Glomerular visceral epithelial cell (primary cell): ENCODE data around the gene EEF2K.

Experiments used
- DNase-seq: peaks from one replicate; pipeline ENCODE4 v3.0.0-alpha.2; 2016; ENCODE audit errors: extremely low spot score

Gene EEF2K

GRCh38 chr16:22240023-22240710 lies 34.1 kb downstream of the EEF2K start:
- DNase-seq, result no peak

- DNase-seq, result no peak
Observed at GRCh38 chr16:22250522-22250921, 44.4 kb downstream of the EEF2K start.

GRCh38 chr16:22252317-22252716 lies 46.2 kb downstream of the EEF2K start:
- DNase-seq, result no peak

GRCh38 chr16:22253272-22253671 lies 47.2 kb downstream of the EEF2K start:
- no peak for DNase-seq

GRCh38 chr16:22255335-22255734 lies 49.3 kb downstream of the EEF2K start:
- DNase-seq, result no peak

- DNase-seq, result no peak
Observed at GRCh38 chr16:22257440-22257839, 51.4 kb downstream of the EEF2K start.

- no peak for DNase-seq
Observed at GRCh38 chr16:22260490-22260889, 54.4 kb downstream of the EEF2K start.

GRCh38 chr16:22262460-22262859 lies 56.4 kb downstream of the EEF2K start:
- DNase-seq, result no peak

GRCh38 chr16:22264786-22265185 lies 58.7 kb downstream of the EEF2K start:
- no peak for DNase-seq

- no peak for DNase-seq
Observed at GRCh38 chr16:22265351-22265750, 59.3 kb downstream of the EEF2K start.

GRCh38 chr16:22266546-22266945 lies 60.5 kb downstream of the EEF2K start:
- no peak for DNase-seq

GRCh38 chr16:22267764-22268163 lies 61.7 kb downstream of the EEF2K start:
- DNase-seq, result no peak

GRCh38 chr16:22270525-22270924 lies 64.4 kb downstream of the EEF2K start:
- no peak for DNase-seq

- no peak for DNase-seq
Observed at GRCh38 chr16:22272870-22273650, 67.0 kb downstream of the EEF2K start.

- no peak for DNase-seq
Observed at GRCh38 chr16:22274916-22275315, 68.8 kb downstream of the EEF2K start.

GRCh38 chr16:22278441-22279230 lies 72.6 kb downstream of the EEF2K start:
- no peak for DNase-seq

GRCh38 chr16:22282254-22282892 lies 76.3 kb downstream of the EEF2K start:
- no peak for DNase-seq

- no peak for DNase-seq
Observed at GRCh38 chr16:22284637-22285036, 78.6 kb downstream of the EEF2K start.

GRCh38 chr16:22285080-22285479 lies 79.0 kb downstream of the EEF2K start:
- DNase-seq, result no peak

- no peak for DNase-seq
Observed at GRCh38 chr16:22291020-22291419, 84.9 kb downstream of the EEF2K start.

GRCh38 chr16:22291860-22292318 lies 85.8 kb downstream of the EEF2K start:
- no peak for DNase-seq

- DNase-seq, result no peak
Observed at GRCh38 chr16:22292320-22292719, 86.2 kb downstream of the EEF2K start.
